HG02852 (cell line): ENCODE data around the gene BICDL1.
A peak's percentile ranks its signal among the peaks of the same experiment; 100 is the strongest.
"Not testable (repeated sequence)": the region's sequence is repeated elsewhere in the genome, so short reads cannot be mapped to it uniquely, and the experiment has no call there.

Source experiments
- ATAC-seq: cut with Tn5 transposase; IDR thresholded peaks from one replicate; pipeline ENCODE4 v1.9.1; 2021; ENCODE audit warnings: mild to moderate bottlenecking, moderate library complexity; ENCODE audit not compliant: unreplicated experiment

The BICDL1 gene, protein sequence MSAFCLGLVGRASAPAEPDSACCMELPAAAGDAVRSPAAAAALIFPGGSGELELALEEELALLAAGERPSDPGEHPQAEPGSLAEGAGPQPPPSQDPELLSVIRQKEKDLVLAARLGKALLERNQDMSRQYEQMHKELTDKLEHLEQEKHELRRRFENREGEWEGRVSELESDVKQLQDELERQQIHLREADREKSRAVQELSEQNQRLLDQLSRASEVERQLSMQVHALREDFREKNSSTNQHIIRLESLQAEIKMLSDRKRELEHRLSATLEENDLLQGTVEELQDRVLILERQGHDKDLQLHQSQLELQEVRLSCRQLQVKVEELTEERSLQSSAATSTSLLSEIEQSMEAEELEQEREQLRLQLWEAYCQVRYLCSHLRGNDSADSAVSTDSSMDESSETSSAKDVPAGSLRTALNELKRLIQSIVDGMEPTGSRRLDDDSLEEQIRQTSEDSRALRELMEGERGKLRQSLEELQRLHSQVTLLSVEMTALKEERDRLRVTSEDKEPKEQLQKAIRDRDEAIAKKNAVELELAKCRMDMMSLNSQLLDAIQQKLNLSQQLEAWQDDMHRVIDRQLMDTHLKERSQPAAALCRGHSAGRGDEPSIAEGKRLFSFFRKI

DNA sequence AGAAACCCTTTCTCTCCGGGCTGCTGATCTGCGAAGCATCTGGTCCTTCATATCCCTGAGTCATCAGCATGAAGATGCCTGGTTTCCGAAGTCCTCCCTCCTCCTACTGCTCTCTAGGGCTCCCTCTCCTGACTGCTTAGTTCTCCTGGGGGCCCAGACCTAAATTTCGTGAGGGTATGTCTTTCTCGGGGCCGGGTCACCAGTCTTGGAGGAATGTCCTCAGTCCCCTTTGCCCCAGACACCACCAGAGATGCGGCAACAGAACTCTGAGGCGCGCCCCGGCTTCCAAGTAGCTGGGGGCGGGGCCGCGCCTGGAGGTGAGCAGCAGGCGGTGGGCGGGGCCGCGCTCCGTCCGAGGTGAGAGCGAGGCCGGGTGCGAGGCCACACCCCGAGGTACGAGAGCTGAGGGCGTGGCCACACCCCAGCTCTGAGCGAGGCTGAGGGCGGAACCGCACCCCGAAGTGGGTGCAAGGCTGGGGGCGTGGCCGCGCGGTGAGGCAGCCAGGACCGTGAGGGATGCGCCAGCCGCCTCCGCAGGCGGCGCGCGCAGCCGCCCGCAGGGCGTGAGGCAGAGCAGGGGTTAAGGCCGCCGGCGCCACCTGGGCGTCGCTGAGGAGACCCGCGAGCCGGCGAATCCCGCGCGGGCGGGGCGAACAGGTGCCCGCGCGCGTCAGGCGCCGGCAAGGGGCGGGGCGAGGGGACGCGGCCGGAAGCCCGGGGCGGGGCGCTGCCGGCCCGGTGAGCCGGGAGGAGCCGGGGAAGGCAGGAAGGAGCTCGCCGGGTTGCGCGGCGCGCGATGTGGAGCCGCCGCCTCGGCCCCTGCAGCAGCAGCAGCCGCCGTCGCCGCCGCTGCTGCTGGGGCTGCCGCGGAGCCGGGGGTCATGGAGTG, at the start of gene BICDL1:
TSS of gene BICDL1 (plus strand) at position 765 of the 889 bp plus-strand sequence. CDS start 633 bp downstream, outside the sequence.
- ATAC-seq: peak; percentile 78

DNA sequence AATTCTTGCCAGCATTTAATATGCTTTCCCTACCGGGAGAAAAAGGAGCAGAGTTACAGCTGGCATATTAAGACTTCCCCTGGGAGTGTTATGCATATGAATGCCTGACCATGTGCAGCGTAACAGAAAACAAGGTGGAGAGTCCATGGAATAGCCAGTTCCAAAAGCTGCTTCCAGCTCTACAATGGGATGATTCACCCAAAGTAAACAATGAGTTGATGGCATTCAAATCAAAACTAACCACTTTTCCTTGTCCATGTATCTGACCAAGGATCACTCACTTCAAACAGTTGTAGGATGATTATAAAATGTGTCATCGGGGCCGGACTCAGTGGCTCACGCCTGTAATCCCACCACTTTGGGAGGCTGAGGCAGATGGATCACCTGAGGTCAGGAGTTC, 48.1 kb upstream of the BICDL1 start:
- no peak for ATAC-seq

DNA sequence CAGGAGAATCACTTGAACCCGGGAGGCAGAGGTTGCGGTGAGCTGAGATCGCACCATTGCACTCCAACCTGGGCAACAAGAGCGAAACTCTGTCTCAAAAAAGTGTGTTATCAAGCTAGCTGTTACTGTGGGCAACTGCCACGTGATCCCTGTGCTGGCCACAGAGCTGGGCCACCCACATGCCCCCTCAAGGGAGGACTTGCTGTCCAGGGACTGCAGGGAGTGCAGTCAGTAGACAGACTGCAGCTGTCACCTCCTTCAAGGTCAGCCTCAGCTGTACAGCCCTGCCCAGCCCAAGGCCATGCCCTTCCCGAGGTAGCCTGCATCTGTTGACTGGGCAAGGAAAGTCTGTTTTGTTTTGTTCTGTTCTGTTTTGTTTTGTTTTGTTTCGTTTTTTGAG, 46.6 kb upstream of the BICDL1 start:
- ATAC-seq: no peak

DNA sequence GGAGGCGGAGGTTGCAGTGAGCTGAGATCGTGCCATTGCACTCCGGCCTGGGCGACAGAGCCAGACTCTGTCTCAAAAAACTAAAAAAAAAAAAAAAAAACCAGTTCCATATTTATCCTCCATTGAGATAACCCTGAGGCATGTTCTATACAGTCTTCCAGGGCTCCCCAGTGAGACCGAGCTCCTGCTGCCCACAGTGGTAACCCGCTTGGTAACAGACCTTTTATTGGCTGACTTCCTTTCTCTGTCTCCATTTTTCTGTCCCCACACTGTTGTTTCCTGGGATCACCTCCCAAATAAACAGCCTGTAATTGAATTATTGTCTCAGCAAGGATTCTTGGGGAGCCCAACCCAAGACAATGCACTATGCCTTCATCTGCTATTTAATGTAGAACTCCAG, 42.8 kb upstream of the BICDL1 start:
- no peak for ATAC-seq

DNA sequence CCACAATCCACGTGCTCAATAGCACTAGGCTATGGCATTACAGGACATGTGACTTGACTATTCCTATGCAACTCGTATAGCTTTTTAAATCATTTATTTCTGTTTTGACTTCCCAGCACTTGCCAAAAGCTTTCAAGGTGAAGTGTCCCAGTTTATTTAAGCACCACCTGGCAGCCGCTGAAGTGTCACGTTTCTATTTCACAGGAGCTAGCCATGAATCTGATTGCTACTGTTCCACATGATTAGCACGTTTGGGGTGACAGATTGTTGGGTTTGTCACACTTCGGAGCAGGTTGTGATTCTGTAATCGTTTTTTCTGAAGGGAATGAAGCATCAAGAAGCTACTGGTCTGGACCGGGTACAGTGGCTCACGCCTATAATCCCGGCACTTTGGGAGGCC, 39.9 kb upstream of the BICDL1 start:
- ATAC-seq: no peak

DNA sequence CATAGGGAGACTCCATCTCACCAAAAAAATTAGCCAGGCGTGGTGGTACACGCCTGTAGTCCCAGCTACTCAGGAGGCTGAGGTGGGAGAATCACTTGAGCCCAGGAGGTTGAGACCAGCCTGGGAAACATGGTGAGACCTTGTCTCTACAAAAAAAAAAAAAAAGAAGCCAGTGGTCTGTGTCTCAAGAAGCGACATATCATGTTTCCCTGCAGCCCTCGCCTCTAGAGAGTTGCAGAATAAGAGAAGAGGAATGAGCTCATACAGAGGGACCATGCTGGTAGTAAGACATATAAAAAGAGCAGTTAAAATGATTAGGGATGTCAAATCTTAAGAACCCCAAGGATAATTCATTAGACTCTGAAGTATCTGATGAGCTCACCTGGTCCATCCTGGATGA, 39.4 kb upstream of the BICDL1 start:
- no peak for ATAC-seq

DNA sequence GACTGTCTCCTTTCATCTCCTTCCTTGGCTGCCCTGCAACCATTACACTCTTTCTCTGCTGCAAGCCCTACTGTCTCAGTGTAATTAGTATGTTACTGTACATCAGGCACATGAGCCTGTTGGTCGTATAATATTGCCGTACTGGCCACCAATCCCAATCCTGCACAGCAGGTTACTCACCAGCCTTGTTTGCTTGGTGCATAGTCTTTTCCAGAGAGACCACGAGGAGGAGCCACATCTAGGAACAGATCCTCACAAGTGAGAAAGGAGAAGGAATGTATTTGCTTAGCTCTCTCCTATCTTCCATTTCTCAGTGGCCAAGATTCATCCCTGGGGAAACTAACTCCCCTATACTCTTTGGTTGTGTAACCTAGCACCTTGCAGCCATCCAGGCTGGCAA, 33.0 kb upstream of the BICDL1 start:
- ATAC-seq: no peak

DNA sequence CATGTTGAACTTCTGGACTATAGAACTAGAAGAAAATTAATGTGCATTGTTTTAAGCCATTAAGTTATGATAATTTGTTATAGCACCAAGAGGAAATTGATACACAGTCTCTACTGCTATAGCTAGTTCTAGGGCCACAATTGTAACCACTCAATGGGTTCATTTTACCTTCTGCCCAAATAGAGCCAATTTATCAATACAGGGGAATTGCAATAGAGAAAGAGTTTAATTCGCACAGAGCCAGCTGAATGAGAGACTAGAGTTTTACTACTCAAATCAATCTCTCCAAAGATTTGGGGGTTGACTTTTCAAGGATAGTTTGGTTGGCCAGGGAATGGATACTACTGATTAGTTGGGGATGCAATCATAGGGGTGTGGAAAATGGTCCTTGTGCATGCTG, 31.9 kb upstream of the BICDL1 start:
- no peak for ATAC-seq

DNA sequence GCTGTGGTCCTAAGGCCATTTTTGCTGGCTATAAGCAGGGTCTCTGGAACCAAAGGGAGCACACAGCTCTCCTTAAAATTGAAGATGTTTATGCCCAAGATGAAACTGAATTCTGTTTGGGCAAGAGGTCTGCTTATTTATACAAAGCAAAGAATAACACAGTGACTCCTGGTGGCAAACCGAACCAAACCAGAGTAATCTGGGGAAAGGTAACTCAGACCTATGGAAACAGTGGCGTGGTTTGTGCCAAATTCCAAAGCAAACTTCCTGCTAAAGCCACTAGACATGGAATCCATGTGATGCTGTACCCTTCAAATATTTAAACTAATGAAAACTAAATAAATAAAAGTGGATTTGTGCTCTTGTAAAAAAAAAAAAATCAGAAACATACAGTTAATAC, 29.6 kb upstream of the BICDL1 start:
- ATAC-seq: no peak

DNA sequence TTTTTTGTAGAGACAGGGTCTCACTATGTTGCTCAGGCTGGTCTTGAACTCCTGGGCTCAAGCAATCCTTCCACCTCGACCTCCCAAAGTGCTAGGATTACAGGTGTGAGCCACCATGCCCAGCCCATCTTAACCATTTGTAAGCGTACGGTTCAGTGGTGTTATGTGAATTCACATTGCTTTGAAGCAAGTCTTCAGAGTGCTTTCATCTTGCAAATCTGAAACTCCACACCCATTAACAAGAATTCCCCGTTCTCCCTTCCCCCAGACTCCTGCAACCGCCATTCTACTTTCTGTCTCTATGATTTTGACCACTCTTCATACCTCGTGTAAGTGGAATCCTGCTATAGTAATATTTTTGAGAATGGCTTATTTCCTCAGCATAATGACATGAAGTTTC, 24.9 kb upstream of the BICDL1 start:
- ATAC-seq: no peak

DNA sequence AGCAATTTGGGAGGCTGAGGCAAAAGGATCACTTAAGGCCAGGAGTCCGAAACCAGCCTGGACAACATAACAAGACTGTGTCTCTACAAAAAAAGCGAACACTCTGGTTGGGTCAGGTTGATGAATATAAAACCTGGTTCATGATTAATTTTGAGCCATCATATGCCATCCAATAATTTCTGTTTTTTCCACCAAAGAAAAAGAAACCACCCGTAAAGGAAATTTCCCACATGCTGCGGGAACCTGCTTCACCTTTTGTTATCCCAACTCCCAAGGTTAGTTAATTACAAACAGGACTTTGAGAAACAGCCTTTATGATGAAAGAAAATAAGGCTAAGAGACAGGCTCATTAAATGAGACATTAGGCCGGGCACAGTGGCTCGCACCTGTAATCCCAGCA, 24.1 kb upstream of the BICDL1 start:
- ATAC-seq: no peak

DNA sequence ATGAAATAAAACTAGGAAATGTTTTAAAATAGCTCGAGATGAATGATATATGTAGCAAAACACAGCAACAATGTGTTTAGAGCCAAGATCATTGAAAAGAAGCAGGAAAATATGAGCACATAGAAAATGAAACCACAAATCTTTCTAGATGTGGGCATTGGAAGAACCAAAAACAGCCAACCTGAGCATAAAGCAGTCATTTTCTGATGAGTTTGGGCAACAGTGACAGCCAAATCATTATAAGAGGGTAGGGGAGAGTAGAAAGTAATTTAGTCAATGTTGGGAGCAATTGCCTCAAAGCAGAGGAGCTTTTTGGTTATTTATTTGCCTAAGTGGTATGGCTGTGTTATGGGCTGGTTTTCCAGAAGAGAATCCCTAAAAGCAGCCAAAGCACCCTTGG, 8.8 kb upstream of the BICDL1 start:
- ATAC-seq: no peak

DNA sequence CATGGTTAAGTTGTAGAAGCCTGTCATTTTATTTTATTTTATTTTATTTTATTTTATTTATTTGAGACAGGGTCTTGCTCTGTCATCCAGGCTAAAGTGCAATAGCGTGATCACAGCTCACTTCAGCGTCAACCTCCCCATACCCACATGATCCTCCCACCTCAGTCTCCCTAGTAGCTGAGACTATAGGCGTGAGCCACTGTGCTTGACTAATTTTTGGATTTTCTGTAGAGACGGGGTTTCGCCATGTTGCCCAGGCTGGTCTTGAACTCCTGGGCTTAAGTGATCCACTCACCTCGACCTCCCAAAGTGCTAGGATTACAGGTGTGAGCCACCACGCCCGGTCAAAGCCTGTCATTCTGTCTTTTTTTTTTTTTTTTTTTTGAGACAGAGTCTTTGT, 8.3 kb upstream of the BICDL1 start:
- ATAC-seq: not testable (repeated sequence)

DNA sequence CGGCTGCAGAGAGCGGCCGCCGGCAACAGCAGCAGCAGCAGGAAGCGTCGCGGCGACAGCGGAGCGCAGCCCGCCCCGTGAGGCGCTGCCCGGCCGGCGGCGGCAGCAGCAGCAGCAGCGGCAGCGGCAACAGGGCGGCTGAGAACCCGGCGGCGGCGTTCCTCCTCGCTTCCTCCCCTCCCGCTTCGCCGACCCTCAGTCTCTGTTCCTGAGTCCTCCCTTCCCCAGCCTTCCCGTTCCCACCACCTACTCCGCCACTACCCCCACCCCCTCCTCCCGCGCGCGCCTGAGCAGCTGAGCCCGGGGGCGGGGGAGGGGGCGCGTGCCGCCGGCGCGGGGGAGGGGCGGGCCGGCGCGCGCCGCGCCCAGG, 310 bp downstream of the BICDL1 start:
- ATAC-seq: peak; percentile 8

DNA sequence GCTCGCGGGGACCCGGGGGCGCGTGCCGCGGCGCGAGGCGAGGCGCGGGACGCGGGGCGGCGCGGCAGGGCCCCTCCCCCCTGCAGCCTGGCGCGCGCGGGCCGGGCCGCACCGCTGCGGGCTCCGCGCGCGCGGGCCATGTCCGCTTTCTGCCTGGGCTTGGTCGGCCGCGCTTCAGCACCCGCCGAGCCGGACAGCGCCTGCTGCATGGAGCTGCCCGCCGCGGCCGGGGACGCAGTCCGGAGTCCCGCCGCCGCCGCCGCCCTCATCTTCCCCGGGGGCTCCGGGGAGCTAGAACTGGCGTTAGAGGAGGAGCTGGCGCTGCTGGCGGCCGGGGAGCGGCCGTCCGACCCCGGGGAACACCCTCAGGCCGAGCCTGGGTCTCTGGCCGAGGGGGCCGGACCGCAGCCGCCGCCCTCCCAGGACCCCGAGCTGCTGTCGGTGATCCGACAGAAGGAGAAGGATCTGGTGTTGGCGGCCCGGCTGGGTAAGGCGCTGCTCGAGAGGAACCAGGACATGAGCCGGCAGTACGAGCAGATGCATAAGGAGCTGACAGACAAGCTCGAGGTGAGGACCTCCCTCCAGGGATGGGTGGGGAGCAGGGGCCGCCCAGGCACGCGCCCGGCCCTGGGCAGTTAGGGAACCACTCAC, 820 bp downstream of the BICDL1 start:
- peak; percentile 29 for ATAC-seq

DNA sequence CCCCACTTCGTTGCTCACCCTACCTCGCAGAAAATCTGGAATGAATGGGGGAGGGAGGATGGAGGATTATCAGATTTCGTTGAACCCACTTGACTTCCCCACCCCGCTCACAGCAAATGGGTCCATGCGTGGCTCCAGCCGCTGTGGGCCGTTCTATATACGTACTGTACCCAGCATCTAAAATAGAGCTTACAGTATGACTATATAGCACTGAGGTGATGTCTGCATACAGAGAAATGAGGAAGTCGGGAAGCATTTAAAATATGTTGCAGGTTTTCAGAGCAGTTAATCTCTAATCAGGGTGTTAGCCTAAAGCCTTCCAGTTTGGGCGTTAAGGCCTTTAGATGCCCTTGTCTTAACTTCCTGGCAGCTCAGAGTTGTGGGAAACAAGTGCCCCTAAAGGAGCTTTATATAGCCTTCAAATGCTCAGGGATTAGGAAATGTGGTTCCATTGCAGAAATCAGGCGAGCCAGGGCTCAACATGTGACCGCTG, 1.4 kb downstream of the BICDL1 start:
- ATAC-seq: no peak

DNA sequence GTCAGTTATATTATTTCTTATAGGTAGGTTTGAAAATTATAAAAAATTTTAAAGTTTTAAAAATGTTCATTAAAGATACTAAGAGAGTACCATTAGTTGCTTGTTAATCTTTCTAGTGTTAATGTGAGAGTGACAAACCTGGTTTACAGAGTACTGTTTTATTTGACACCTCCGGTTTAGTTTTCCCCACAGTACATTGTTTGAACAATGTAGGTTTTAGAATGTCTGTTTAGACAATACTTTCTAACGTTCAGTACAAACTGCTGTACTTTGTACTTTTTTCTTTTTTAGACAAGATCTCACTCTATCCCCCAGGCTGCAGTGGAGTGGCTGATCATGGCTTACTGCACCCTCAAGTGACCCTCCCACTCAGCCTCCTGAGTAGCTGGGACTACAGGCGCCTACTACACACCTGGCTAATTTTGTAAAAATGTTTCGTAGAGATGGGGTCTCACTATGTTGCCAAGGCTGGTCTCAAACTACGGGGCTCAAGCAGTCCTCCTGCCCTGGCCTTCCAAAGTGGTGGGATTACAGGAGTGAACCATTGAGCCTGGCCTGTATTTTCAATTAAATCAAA, 3.2 kb downstream of the BICDL1 start:
- ATAC-seq: no peak

DNA sequence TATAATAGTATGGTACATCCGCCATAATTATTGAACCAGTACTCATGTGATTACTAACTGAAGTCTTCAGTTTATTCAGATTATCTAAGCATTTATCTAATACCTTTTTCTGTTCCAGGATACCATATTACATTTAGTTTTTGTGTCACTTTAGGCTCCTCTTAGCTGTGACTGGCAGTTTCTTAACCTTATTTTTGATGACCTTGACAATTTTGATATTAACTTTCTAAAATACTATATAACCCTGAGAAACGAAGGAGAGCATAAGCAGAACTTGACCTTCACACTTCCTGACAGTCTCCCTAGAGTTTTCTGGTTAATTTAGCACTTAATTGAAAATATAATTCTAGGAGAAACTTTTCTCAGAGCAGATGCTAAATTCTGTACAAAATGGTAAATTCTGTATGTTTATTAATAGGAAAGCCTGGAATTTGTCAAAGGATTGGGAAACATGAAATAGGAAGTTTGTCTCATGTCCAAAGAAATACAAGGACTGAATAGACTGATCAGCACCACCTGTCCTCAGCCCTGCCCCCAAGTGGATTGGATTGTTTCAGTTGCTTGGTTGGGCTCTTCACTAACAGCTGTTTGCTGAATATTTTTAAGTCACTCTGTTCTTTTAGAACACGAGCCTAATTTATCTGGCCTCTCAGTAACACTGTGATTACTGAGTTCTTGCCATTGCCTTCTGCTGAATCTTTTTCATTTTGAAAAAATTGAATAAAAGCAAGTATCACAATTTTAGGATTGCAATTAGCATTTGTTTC, 6.0 kb downstream of the BICDL1 start:
- no peak for ATAC-seq

DNA sequence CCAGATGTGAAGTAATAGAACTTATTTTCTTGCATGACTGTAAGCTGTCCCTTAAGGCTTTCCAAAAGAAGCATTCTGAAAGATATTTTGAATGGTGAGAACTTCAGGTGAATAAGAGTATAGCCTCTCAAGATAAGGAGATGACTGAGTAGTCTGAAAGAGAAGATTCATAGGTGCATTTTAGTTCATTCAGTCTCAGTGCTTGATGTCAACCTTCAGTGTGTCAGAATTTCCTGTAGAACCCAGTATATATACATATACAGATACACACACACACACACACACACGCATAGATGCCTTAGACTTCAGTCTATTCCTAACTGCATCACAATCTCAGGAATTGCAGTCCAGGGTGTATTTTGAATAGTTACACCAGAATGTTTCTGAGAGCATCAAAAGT, 7.4 kb downstream of the BICDL1 start:
- ATAC-seq: no peak
